Retinal pigment epithelial cell (primary cell): Measurements from ENCODE around the gene FBXO8.

Source experiments
- DNase-seq: peaks from one replicate; pipeline ENCODE4 v3.0.0-alpha.2; 2010; ENCODE audit warnings: low read depth
- H3K4me3 ChIP-seq: 2 replicates; pipeline ENCODE4 v1.5.1; 2011; ENCODE audit warnings: mild to moderate bottlenecking, low read length, control low read depth, moderate library complexity
- CTCF ChIP-seq: conservative IDR thresholded peaks from 2 replicates; pipeline ENCODE4 v1.5.1; 2011; ENCODE audit warnings: low read depth, low read length, control low read depth, inconsistent platforms

The FBXO8 gene

GRCh38 chr4:174284487-174284886 lies 1.0 kb upstream of the FBXO8 start:
- H3K4me3 ChIP-seq: peak overlapping the region; percentile 99
- DNase-seq: no peak
- TF ChIP-seq CTCF: no peak

GRCh38 chr4:174282836-174283506 lies 496 bp downstream of the FBXO8 start:
- H3K4me3 ChIP-seq: peak overlapping the region; percentile 99
- TF ChIP-seq CTCF: no peak
- peak; percentile 88 for DNase-seq

- DNase-seq: no peak
- H3K4me3 ChIP-seq: peak overlapping the region; percentile 99
- no peak for TF ChIP-seq CTCF
Measured at GRCh38 chr4:174281901-174282300, 1.6 kb downstream of the FBXO8 start.

GRCh38 chr4:174281182-174281737 lies 2.2 kb downstream of the FBXO8 start:
- TF ChIP-seq CTCF: no peak
- DNase-seq: no peak

GRCh38 chr4:174279433-174280155 lies 3.9 kb downstream of the FBXO8 start:
- no peak overlapping the region for H3K4me3 ChIP-seq
- no peak for DNase-seq
- no peak for TF ChIP-seq CTCF

More at GRCh38 chr4:174281182-174281737, 2.2 kb downstream of the FBXO8 start:
- no peak overlapping the region for H3K4me3 ChIP-seq

- no peak for DNase-seq
- no peak for TF ChIP-seq CTCF
- no peak overlapping the region for H3K4me3 ChIP-seq
Measured at GRCh38 chr4:174278467-174278866, 5.0 kb downstream of the FBXO8 start.

GRCh38 chr4:174277433-174277832 lies 6.0 kb downstream of the FBXO8 start:
- no peak for TF ChIP-seq CTCF
- H3K4me3 ChIP-seq: no peak overlapping the region
- no peak for DNase-seq
